Neural progenitor cell (in vitro differentiated cells): ENCODE results near the gene ZNF57. TPM values are rescaled to one million over a fixed set of nuclear protein-coding genes. Genes with fewer than 3 reads are reported as not detected.

Source experiments
- DNase-seq: peaks from one replicate; pipeline ENCODE4 v3.0.0-alpha.2; 2016; ENCODE audit warnings: low spot score
- H2AFZ ChIP-seq: fragments of 200-600 bp; sonication (generic); replicated peaks from 2 replicates; pipeline ENCODE4 v1.6.1; 2016; ENCODE audit warnings: antibody characterized with exemption
- H3F3A ChIP-seq: fragments of 200-600 bp; sonication (generic); 2 replicates; pipeline ENCODE4 v1.6.1; 2016; ENCODE audit warnings: antibody characterized with exemption, low read depth
- H3K27ac ChIP-seq: fragments of 200-600 bp; sonication (generic); 2 replicates; pipeline ENCODE4 v1.5.1; 2016; ENCODE audit warnings: mild to moderate bottlenecking
- H3K27me3 ChIP-seq: fragments of 200-600 bp; sonication (generic); 2 replicates; pipeline ENCODE4 v1.6.1; 2016; ENCODE audit warnings: mild to moderate bottlenecking, moderate library complexity
- H3K36me3 ChIP-seq: fragments of 200-600 bp; sonication (generic); 2 replicates; pipeline ENCODE4 v1.5.1; 2016
- H3K4me1 ChIP-seq: fragments of 200-600 bp; sonication (generic); 2 replicates; pipeline ENCODE4 v1.6.1; 2016; ENCODE audit warnings: mixed run types
- H3K4me2 ChIP-seq: fragments of 200-600 bp; sonication (generic); 2 replicates; pipeline ENCODE4 v1.6.1; 2016
- H3K4me3 ChIP-seq: fragments of 200-600 bp; sonication (generic); 2 replicates; pipeline ENCODE4 v1.5.1; 2016
- H3K79me2 ChIP-seq: fragments of 200-600 bp; sonication (generic); 2 replicates; pipeline ENCODE4 v1.6.1; 2016; ENCODE audit warnings: low read depth
- H3K9ac ChIP-seq: fragments of 200-600 bp; sonication (generic); 2 replicates; pipeline ENCODE4 v1.6.1; 2016
- H3K9me3 ChIP-seq: fragments of 200-600 bp; sonication (generic); 2 replicates; pipeline ENCODE4 v1.5.1; 2016; ENCODE audit warnings: low read depth
- H4K20me1 ChIP-seq: fragments of 200-600 bp; sonication (generic); 2 replicates; pipeline ENCODE4 v1.6.1; 2016; ENCODE audit warnings: low read depth
- H3K27ac Mint-ChIP-seq: 3 replicates; pipeline ENCODE4 v1.8.0; 2021; ENCODE audit warnings: mixed read lengths
- H3K27me3 Mint-ChIP-seq: 2 replicates; pipeline ENCODE4 v1.8.0; 2022; ENCODE audit warnings: low read depth, mild to moderate bottlenecking, inconsistent platforms, moderate library complexity, mixed read lengths; ENCODE audit not compliant: insufficient read depth
- H3K36me3 Mint-ChIP-seq: 3 replicates; pipeline ENCODE4 v1.8.0; 2021; ENCODE audit warnings: mixed read lengths
- H3K4me1 Mint-ChIP-seq: 3 replicates; pipeline ENCODE4 v1.8.0; 2021; ENCODE audit warnings: mixed read lengths
- H3K4me3 Mint-ChIP-seq: 3 replicates; pipeline ENCODE4 v1.8.0; 2021; ENCODE audit warnings: mild to moderate bottlenecking, moderate library complexity, mixed read lengths
- H3K9me3 Mint-ChIP-seq: 3 replicates; pipeline ENCODE4 v1.8.0; 2020; ENCODE audit warnings: mixed read lengths
- CTCF ChIP-seq: fragments of 200-600 bp; sonication (generic); IDR thresholded peaks from 2 replicates; pipeline ENCODE4 v1.5.1; 2017; ENCODE audit warnings: antibody characterized with exemption, mild to moderate bottlenecking
- EZH2 ChIP-seq: fragments of 200-600 bp; sonication (generic); IDR thresholded peaks from 2 replicates; pipeline ENCODE4 v1.6.1; 2017; ENCODE audit warnings: antibody characterized with exemption, mild to moderate bottlenecking, moderate library complexity
- EZH2phosphoT487 ChIP-seq: fragments of 200-600 bp; sonication (generic); IDR thresholded peaks from 2 replicates; pipeline ENCODE4 v1.6.1; 2017; ENCODE audit warnings: antibody characterized with exemption
- total RNA-seq: library from RNA; depleted of rRNA; stranded (reverse); fragments of >200 nt; gene quantifications from 2 replicates; pipeline ENCODE4 v1.2.3, GENCODE V29; 2015; ENCODE audit warnings: low replicate concordance

Gene ZNF57
- total RNA-seq, 1 donor from 2014 or later = 5.6 TPM

DNA sequence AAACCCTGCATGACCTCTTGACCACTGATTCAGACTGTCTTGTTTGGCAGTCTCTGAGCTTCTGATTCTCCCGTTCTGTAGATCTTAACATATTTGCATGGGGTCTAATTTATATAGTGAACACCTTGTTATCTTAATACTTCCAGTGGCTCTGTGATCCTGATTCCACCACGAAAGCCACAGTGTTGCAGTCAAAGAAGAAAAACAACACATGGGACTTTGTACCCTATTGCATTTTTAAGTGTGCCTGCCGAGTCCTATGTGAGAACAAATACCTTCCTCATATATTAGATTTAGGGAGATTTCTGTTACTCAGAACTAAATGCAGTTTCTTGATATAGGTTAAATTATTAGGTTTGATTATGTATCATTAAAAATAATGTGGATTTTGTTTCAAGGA, 45.9 kb upstream of the ZNF57 start:
- no peak for DNase-seq
- H3K4me2 ChIP-seq = no peak overlapping the region
- H2AFZ ChIP-seq = no peak overlapping the region
- H3K4me3 ChIP-seq = no peak overlapping the region
- no peak overlapping the region for H3K27ac ChIP-seq
- Mint-ChIP-seq H3K36me3 (peaks cover 69% of the 10 kb centered on the region), H3K9me3 (peaks cover 89% of the 10 kb centered on the region), H3K27ac (no peak overlapping the region), H3K4me1 (no peaks in the 10 kb centered on the region), H3K4me3 (no peak overlapping the region), H3K27me3 (peaks cover 5% of the 10 kb centered on the region)
- H3K36me3 ChIP-seq = peaks cover 40% of the 10 kb centered on the region
- H4K20me1 ChIP-seq = no peaks in the 10 kb centered on the region
- H3K4me1 ChIP-seq = no peaks in the 10 kb centered on the region
- TF ChIP-seq EZH2 (no peak), CTCF (no peak), EZH2phosphoT487 (no peak)
- H3K79me2 ChIP-seq = no peaks in the 10 kb centered on the region
- peaks cover 63% of the 10 kb centered on the region for H3K9me3 ChIP-seq
- peaks cover 11% of the 10 kb centered on the region for H3F3A ChIP-seq
- H3K27me3 ChIP-seq = no peaks in the 10 kb centered on the region
- H3K9ac ChIP-seq = no peak overlapping the region

GRCh38 chr19:2856457-2857050, 44.2 kb upstream of the ZNF57 start:
- Mint-ChIP-seq H3K27ac (no peak overlapping the region), H3K36me3 (peaks cover 56% of the 10 kb centered on the region), H3K4me1 (no peaks in the 10 kb centered on the region), H3K9me3 (peaks cover 77% of the 10 kb centered on the region), H3K4me3 (no peak overlapping the region), H3K27me3 (peaks cover 3% of the 10 kb centered on the region)
- Histone ChIP-seq H3K4me3 (no peak overlapping the region), H3K9ac (no peak overlapping the region), H4K20me1 (no peaks in the 10 kb centered on the region), H3K79me2 (no peaks in the 10 kb centered on the region), H3K27me3 (no peaks in the 10 kb centered on the region), H2AFZ (no peak overlapping the region), H3K9me3 (peaks cover 58% of the 10 kb centered on the region), H3K36me3 (peaks cover 35% of the 10 kb centered on the region), H3K4me1 (no peaks in the 10 kb centered on the region), H3K4me2 (no peak overlapping the region), H3F3A (peaks cover 11% of the 10 kb centered on the region), H3K27ac (no peak overlapping the region)
- no peak for TF ChIP-seq CTCF
- no peak for TF ChIP-seq EZH2phosphoT487
- TF ChIP-seq EZH2 = no peak
- no peak for DNase-seq

DNA sequence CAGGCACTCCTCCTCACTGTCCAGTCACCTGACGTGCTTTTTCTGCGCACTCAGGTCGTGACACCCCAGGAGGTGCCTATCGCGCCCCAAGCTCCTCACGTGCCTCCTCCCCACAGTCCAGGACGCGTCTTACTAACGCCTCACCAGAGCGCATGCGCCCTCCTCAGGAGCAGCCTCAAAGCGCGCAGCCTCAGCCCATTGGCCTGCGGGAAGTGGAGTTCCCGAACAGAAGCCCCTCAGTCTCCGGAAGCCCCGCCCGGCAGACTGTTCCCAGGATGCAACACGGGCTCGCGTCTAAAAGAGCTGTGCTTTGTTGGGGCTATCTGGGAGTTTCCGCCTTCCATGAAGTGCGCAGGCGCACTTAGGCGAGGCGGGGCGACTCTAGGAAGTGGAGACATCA, 41.9 kb upstream of the ZNF57 start:
- Histone ChIP-seq H3F3A (no peaks in the 10 kb centered on the region), H3K9ac (no peak overlapping the region), H4K20me1 (no peaks in the 10 kb centered on the region), H3K4me3 (no peak overlapping the region), H3K36me3 (peaks cover 12% of the 10 kb centered on the region), H3K79me2 (no peaks in the 10 kb centered on the region), H2AFZ (no peak overlapping the region), H3K4me1 (no peaks in the 10 kb centered on the region), H3K9me3 (peaks cover 35% of the 10 kb centered on the region), H3K27ac (no peak overlapping the region), H3K4me2 (no peak overlapping the region), H3K27me3 (no peaks in the 10 kb centered on the region)
- Mint-ChIP-seq H3K36me3 (peaks cover 33% of the 10 kb centered on the region), H3K4me3 (no peak overlapping the region), H3K27ac (no peak overlapping the region), H3K4me1 (no peaks in the 10 kb centered on the region), H3K9me3 (peaks cover 63% of the 10 kb centered on the region), H3K27me3 (peaks cover 7% of the 10 kb centered on the region)
- no peak for DNase-seq
- no peak for TF ChIP-seq EZH2phosphoT487
- TF ChIP-seq EZH2 = no peak
- no peak for TF ChIP-seq CTCF
